HepG2 (cell line): ENCODE data around the gene SHC1. TPM values are rescaled to one million over a fixed set of nuclear protein-coding genes. Genes with fewer than 3 reads are reported as not detected.

Source experiments
- IKZF5 ChIP-seq: IDR thresholded peaks from 2 replicates; pipeline ENCODE4 v1.6.1; 2018; ENCODE audit warnings: missing genetic modification reagents, mild to moderate bottlenecking, missing compliant biosample characterization
- PRDM15 ChIP-seq: sonication (generic); formaldehyde crosslinking; IDR thresholded peaks from 2 replicates; pipeline ENCODE4 v1.4.0; 2020; ENCODE audit warnings: missing genetic modification reagents
- ZBTB40 ChIP-seq, 2 experiments: fragments of 450-650 bp in 1 of 2; sonication (generic) in 1 of 2; formaldehyde crosslinking in 1 of 2; IDR thresholded peaks; 2 replicates each; pipeline versions ENCODE4 v1.6.1 to v1.8.0; 2016 to 2022; ENCODE audit warnings: antibody characterized with exemption in 1 of 2, mild to moderate bottlenecking in 1 of 2, missing genetic modification reagents in 1 of 2
- ZKSCAN5 ChIP-seq: sonication (generic); formaldehyde crosslinking; IDR thresholded peaks from 2 replicates; pipeline ENCODE4 v1.5.1; 2020; ENCODE audit warnings: mild to moderate bottlenecking, missing genetic modification reagents
- ZNF34 ChIP-seq: sonication (generic); formaldehyde crosslinking; IDR thresholded peaks from 2 replicates; pipeline ENCODE4 v1.4.0; 2020; ENCODE audit warnings: mild to moderate bottlenecking, missing genetic modification reagents, borderline replicate concordance
- ZNF597 ChIP-seq: sonication (generic); formaldehyde crosslinking; IDR thresholded peaks from 2 replicates; pipeline ENCODE4 v1.5.0; 2020; ENCODE audit warnings: missing genetic modification reagents
- ZNF781 ChIP-seq: sonication (generic); formaldehyde crosslinking; IDR thresholded peaks from 2 replicates; pipeline ENCODE4 v1.5.1; 2020; ENCODE audit warnings: borderline replicate concordance, mild to moderate bottlenecking, missing genetic modification reagents; ENCODE audit errors: not compliant biosample characterization
- ZNF784 ChIP-seq: sonication (generic); formaldehyde crosslinking; IDR thresholded peaks from 2 replicates; pipeline ENCODE4 v1.5.1; 2020; ENCODE audit warnings: missing genetic modification reagents, mild to moderate bottlenecking, borderline replicate concordance
- polyA plus RNA-seq, 8 experiments: library from polyadenylated mRNA; depleted of rRNA in 3 of 8; stranded (reverse) in 7 of 8; unstranded in 1 of 8; fragments of >200 nt; fragmentation: Illumina TruSeq in 4 of 8; extraction: Trizol in 4 of 8; gene quantifications; 2 replicates each; pipeline versions ENCODE4 v1.2.1 to v1.2.3, GENCODE V29; 2011 to 2016; ENCODE audit warnings: low read depth in 4 of 8, missing spikeins in 1 of 8, mixed read lengths in 1 of 8; ENCODE audit not compliant: insufficient read depth in 1 of 8
- total RNA-seq, 5 experiments: library from RNA; depleted of rRNA; stranded (reverse); fragments of >200 nt; fragmentation: Illumina TruSeq; extraction: Trizol; gene quantifications; 2 replicates each; pipeline ENCODE4 v1.2.3, GENCODE V29; 2016; ENCODE audit warnings: low read depth in 1 of 5
- TF ChIP-seq, protein P1 (sequence below): sonication (generic); formaldehyde crosslinking; IDR thresholded peaks from 2 replicates; pipeline ENCODE4 v1.9.0; 2021; ENCODE audit warnings: missing genetic modification reagents, borderline replicate concordance

Gene SHC1
- total and polyA plus RNA-seq, 2 of the 13 experiments (the other 11 are each of a cell fraction or from before 2014, with no cell fraction given), result 52.0 to 137 TPM

GRCh38 chr1:154936555-154937084, 33.9 kb downstream of the SHC1 start, which contains the start of gene PMVK (continued):
- TF ChIP-seq ZBTB40 (IDR thresholded peaks at IDR 0.05) (no peak), ZBTB40 (CRISPR knock-in tag; IDR thresholded peaks at IDR 0.05) (peak; percentile 95; the same call in 1 of the 2 replicates), IKZF5 (CRISPR knock-in tag) (peak; percentile 94), ZNF597 (CRISPR knock-in tag) (no peak), PRDM15 (CRISPR knock-in tag) (peak; percentile 67), ZNF784 (CRISPR knock-in tag) (peak; percentile 97; the same call in 1 of the 2 replicates), ZKSCAN5 (CRISPR knock-in tag) (peak; percentile 80; the same call in 1 of the 2 replicates), ZNF34 (peak; percentile 90; the same call in 1 of the 2 replicates), ZNF781 (CRISPR knock-in tag) (peak; percentile 94)
- TF ChIP-seq, protein P1, sequence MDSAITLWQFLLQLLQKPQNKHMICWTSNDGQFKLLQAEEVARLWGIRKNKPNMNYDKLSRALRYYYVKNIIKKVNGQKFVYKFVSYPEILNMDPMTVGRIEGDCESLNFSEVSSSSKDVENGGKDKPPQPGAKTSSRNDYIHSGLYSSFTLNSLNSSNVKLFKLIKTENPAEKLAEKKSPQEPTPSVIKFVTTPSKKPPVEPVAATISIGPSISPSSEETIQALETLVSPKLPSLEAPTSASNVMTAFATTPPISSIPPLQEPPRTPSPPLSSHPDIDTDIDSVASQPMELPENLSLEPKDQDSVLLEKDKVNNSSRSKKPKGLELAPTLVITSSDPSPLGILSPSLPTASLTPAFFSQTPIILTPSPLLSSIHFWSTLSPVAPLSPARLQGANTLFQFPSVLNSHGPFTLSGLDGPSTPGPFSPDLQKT (CRISPR knock-in tag), result no peak; the same call in 1 of the 2 replicates
